GM13976 (cell line): ENCODE measurements around the gene CLEC16A.
A peak's percentile ranks its signal among the peaks of the same experiment; 100 is the strongest.

ENCODE experiments used
- DNase-seq: peaks from one replicate; pipeline ENCODE4 v3.0.0; 2012; ENCODE audit warnings: low spot score
- CTCF ChIP-seq: IDR thresholded peaks from 2 replicates; pipeline ENCODE4 v1.5.1; 2012; ENCODE audit warnings: borderline replicate concordance, mild to moderate bottlenecking; ENCODE audit not compliant: insufficient read depth; ENCODE audit errors: extremely low read depth, missing control alignments, control extremely low read depth
- in situ Hi-C: fragments of 300-500 bp; cut with MboI; formaldehyde crosslinking; loops from one replicate; pipeline ENCODE4 v1.12.0; 2022; ENCODE audit warnings: low sequenced_read_pairs, mixed read lengths, inconsistent platforms; ENCODE audit not compliant: unreplicated experiment

Gene CLEC16A

GRCh38 chr16:11204513-11205047, 260.2 kb downstream of the CLEC16A start:
- in situ Hi-C loops, result no loop called here
- no peak for TF ChIP-seq CTCF
- DNase-seq, result no peak

GRCh38 chr16:11205065-11205699, 260.8 kb downstream of the CLEC16A start:
- TF ChIP-seq CTCF, result no peak
- in situ Hi-C loops, result no loop called here
- DNase-seq, result no peak

- in situ Hi-C loops, result no loop called here
- TF ChIP-seq CTCF, result no peak
These were observed 261.6 kb downstream of the CLEC16A start for GRCh38 chr16:11205754-11206581.

GRCh38 chr16:11207646-11208045, 263.3 kb downstream of the CLEC16A start:
- DNase-seq, result no peak
- no peak for TF ChIP-seq CTCF
- in situ Hi-C loops, result no loop called here

More at GRCh38 chr16:11205754-11206581, 261.6 kb downstream of the CLEC16A start:
- peak; percentile 67 for DNase-seq

- DNase-seq, result no peak
- in situ Hi-C loops, result no loop called here
- TF ChIP-seq CTCF, result no peak
These were observed 264.7 kb downstream of the CLEC16A start for GRCh38 chr16:11208916-11209665.

- DNase-seq, result no peak
- no peak for TF ChIP-seq CTCF
- in situ Hi-C loops, result no loop called here
These were observed 265.9 kb downstream of the CLEC16A start for GRCh38 chr16:11210260-11210659.
